Activated CD4-positive, alpha-beta T cell treated with anti-CD3 and anti-CD28 coated beads, Interleukin-2, amount 50 U/mL, for 16 hours (primary cell): ENCODE results near the gene ZNF35.
"Not testable (repeated sequence)": the region's sequence is repeated elsewhere in the genome, so short reads cannot be mapped to it uniquely, and the experiment has no call there.

Experiments
- DNase-seq: peaks from one replicate; pipeline ENCODE4 v3.0.0-alpha.2; 2020

Gene ZNF35

GRCh38 chr3:44648564-44649229 is at the start of gene ZNF35:
Gene ZNF35, plus strand, starts transcription at chr3:44648732. Its CDS starts 2,336 bp downstream, at chr3:44651068.
- peak; percentile 53 for DNase-seq

GRCh38 chr3:44601749-44602148 is 46.8 kb upstream of the ZNF35 start:
- DNase-seq: no peak

- DNase-seq: no peak
These were observed 35.9 kb upstream of the ZNF35 start for GRCh38 chr3:44612678-44613077.

GRCh38 chr3:44624749-44625480 is 23.6 kb upstream of the ZNF35 start, which contains the start of gene ZNF197:
Gene ZNF197, plus strand, starts transcription at chr3:44625036. Its CDS starts 4,119 bp downstream, at chr3:44629155.
- DNase-seq: peak; percentile 70

- DNase-seq: no peak
These were observed 19.8 kb upstream of the ZNF35 start for GRCh38 chr3:44628716-44629115.

- no peak for DNase-seq
These were observed 16.3 kb upstream of the ZNF35 start for GRCh38 chr3:44632193-44632592.

- DNase-seq: no peak
These were observed 6.2 kb upstream of the ZNF35 start for GRCh38 chr3:44642337-44642736.

- no peak for DNase-seq
These were observed 5.5 kb upstream of the ZNF35 start for GRCh38 chr3:44643024-44643423.

- DNase-seq: no peak
These were observed 761 bp upstream of the ZNF35 start for GRCh38 chr3:44647771-44648170.

- DNase-seq: no peak
These were observed 1.2 kb downstream of the ZNF35 start for GRCh38 chr3:44649709-44650108.

- DNase-seq: no peak
These were observed 5.5 kb downstream of the ZNF35 start for GRCh38 chr3:44654039-44654438.

- no peak for DNase-seq
These were observed 10.5 kb downstream of the ZNF35 start for GRCh38 chr3:44659015-44659414.

GRCh38 chr3:44659434-44659833 is 10.9 kb downstream of the ZNF35 start:
- DNase-seq: no peak

- DNase-seq: no peak
These were observed 12.7 kb downstream of the ZNF35 start for GRCh38 chr3:44661189-44661588.

GRCh38 chr3:44665173-44665572 is 16.6 kb downstream of the ZNF35 start:
- DNase-seq: no peak

GRCh38 chr3:44666346-44666745 is 17.8 kb downstream of the ZNF35 start:
- no peak for DNase-seq

GRCh38 chr3:44669760-44670159 is 21.2 kb downstream of the ZNF35 start:
- DNase-seq: no peak

GRCh38 chr3:44673466-44673865 is 24.9 kb downstream of the ZNF35 start:
- not testable (repeated sequence) for DNase-seq

- no peak for DNase-seq
These were observed 25.7 kb downstream of the ZNF35 start for GRCh38 chr3:44674211-44674610.

GRCh38 chr3:44678480-44679116 is 30.1 kb downstream of the ZNF35 start:
- no peak for DNase-seq

- no peak for DNase-seq
These were observed 32.5 kb downstream of the ZNF35 start for GRCh38 chr3:44680921-44681455.

GRCh38 chr3:44682182-44682896 is 33.8 kb downstream of the ZNF35 start:
- no peak for DNase-seq
